IMR-90 (cell line): ENCODE data around the gene MYO10. TPM values are rescaled to one million over a fixed set of nuclear protein-coding genes. Genes with fewer than 3 reads are reported as not detected.
A peak's percentile ranks its signal among the peaks of the same experiment; 100 is the strongest.

ENCODE experiments used
- ATAC-seq: fragments of 200-7000 bp; cut with Tn5 transposase; 2 replicates; pipeline ENCODE4 v1.9.1; 2020; ENCODE audit warnings: low read depth, mild to moderate bottlenecking, moderate library complexity
- BruUV-seq: library from RNA; stranded (reverse); fragments of 400-500 nt; replicated peaks from 2 replicates; lab custom pipeline; 2021; lab: Mats Ljungman, UMichigan
- CTCF ChIA-PET: fragments of 300-600 bp; formaldehyde crosslinking; extraction: SDS; loops from one replicate; lab custom pipeline; 2021; ENCODE audit warnings: antibody characterized with exemption; lab: Yijun Ruan, JAX
- POLR2A ChIA-PET: fragments of 300-600 bp; sonication (Branson Sonifier 250); formaldehyde crosslinking; loops from one replicate; lab custom pipeline; 2022; ENCODE audit warnings: antibody characterized with exemption; ENCODE audit not compliant: unreplicated experiment; lab: Charles Lee
- DNase-seq: peaks from one replicate; pipeline ENCODE4 v3.0.0; 2013
- H2AFZ ChIP-seq: replicated peaks from 2 replicates; pipeline ENCODE3; 2013; ENCODE audit warnings: low read length, mild to moderate bottlenecking; ENCODE audit not compliant: poor library complexity
- H2AK5ac ChIP-seq: 2 replicates; pipeline ENCODE4 v1.6.1; 2013; ENCODE audit warnings: low read depth, low read length, inconsistent platforms
- H2AK9ac ChIP-seq: replicated peaks from 2 replicates; pipeline ENCODE3; 2013; ENCODE audit warnings: mild to moderate bottlenecking, low read depth, low read length, moderate library complexity; ENCODE audit not compliant: poor library complexity
- H2BK120ac ChIP-seq: 2 replicates; pipeline ENCODE4 v1.6.1; 2013; ENCODE audit warnings: low read depth, low read length, inconsistent platforms
- H2BK15ac ChIP-seq: 3 replicates; pipeline ENCODE4 v1.6.1; 2013; ENCODE audit warnings: low read depth, low read length, inconsistent platforms
- H2BK20ac ChIP-seq: 2 replicates; pipeline ENCODE4 v1.6.1; 2013; ENCODE audit warnings: low read depth, mild to moderate bottlenecking, inconsistent platforms, low read length, moderate library complexity
- H2BK5ac ChIP-seq: 2 replicates; pipeline ENCODE4 v1.6.1; 2013; ENCODE audit warnings: mild to moderate bottlenecking, low read depth, low read length, inconsistent platforms; ENCODE audit not compliant: poor library complexity, severe bottlenecking
- H3K14ac ChIP-seq: replicated peaks from 2 replicates; pipeline ENCODE4 v1.6.1; 2013; ENCODE audit warnings: low read depth, low read length, inconsistent platforms
- H3K18ac ChIP-seq: 2 replicates; pipeline ENCODE4 v1.6.1; 2013; ENCODE audit warnings: low read depth, low read length, control low read depth
- H3K23ac ChIP-seq: 2 replicates; pipeline ENCODE4 v1.6.1; 2013; ENCODE audit warnings: low read depth, low read length, inconsistent platforms
- H3K27ac ChIP-seq: 2 replicates; pipeline ENCODE4 v1.5.1; 2013; ENCODE audit warnings: mild to moderate bottlenecking, control low read depth, low read length; ENCODE audit not compliant: insufficient read depth
- H3K27me3 ChIP-seq: 2 replicates; pipeline ENCODE4 v1.6.1; 2013; ENCODE audit warnings: low read length; ENCODE audit not compliant: control insufficient read depth, insufficient read depth
- H3K36me3 ChIP-seq: 2 replicates; pipeline ENCODE4 v1.6.1; 2013; ENCODE audit warnings: low read length, mixed read lengths; ENCODE audit not compliant: control insufficient read depth, insufficient read depth
- H3K4ac ChIP-seq: 2 replicates; pipeline ENCODE4 v1.6.1; 2013; ENCODE audit warnings: low read depth, low read length, inconsistent platforms
- H3K4me1 ChIP-seq: 2 replicates; pipeline ENCODE4 v1.6.1; 2013; ENCODE audit warnings: low read length, mixed read lengths; ENCODE audit not compliant: control insufficient read depth, insufficient read depth
- H3K4me2 ChIP-seq: 2 replicates; pipeline ENCODE4 v1.6.1; 2013; ENCODE audit warnings: low read depth, mild to moderate bottlenecking, control low read depth, low read length, moderate library complexity
- H3K4me3 ChIP-seq: 2 replicates; pipeline ENCODE4 v1.5.1; 2013; ENCODE audit warnings: low read depth, mild to moderate bottlenecking, control low read depth, low read length, moderate library complexity; ENCODE audit not compliant: insufficient read depth
- H3K56ac ChIP-seq: 2 replicates; pipeline ENCODE4 v1.6.1; 2013; ENCODE audit warnings: low read length, inconsistent platforms; ENCODE audit not compliant: insufficient read depth; ENCODE audit errors: extremely low read depth
- H3K79me1 ChIP-seq, 2 experiments: 2 replicates each; pipeline ENCODE4 v1.6.1; 2013; ENCODE audit warnings: low read length in 2 of 2, inconsistent platforms in 1 of 2, low read depth in 1 of 2
- H3K9ac ChIP-seq: 2 replicates; pipeline ENCODE4 v1.6.1; 2013; ENCODE audit warnings: low read depth, low read length, control low read depth
- H3K9me1 ChIP-seq: 2 replicates; pipeline ENCODE4 v1.6.1; 2013; ENCODE audit warnings: low read length, inconsistent platforms; ENCODE audit not compliant: insufficient read depth
- H3K9me3 ChIP-seq: 2 replicates; pipeline ENCODE4 v1.6.1; 2013; ENCODE audit warnings: low read length; ENCODE audit not compliant: control insufficient read depth, insufficient read depth
- H4K20me1 ChIP-seq: 2 replicates; pipeline ENCODE4 v1.6.1; 2013; ENCODE audit warnings: low read length, inconsistent platforms; ENCODE audit not compliant: insufficient read depth
- H4K5ac ChIP-seq: 2 replicates; pipeline ENCODE4 v1.6.1; 2013; ENCODE audit warnings: mild to moderate bottlenecking, low read depth, low read length, control low read depth
- H4K8ac ChIP-seq, 2 experiments: 2 replicates each; pipeline ENCODE4 v1.6.1; 2013; ENCODE audit warnings: low read depth in 2 of 2, low read length in 2 of 2, control low read depth in 1 of 2, inconsistent platforms in 1 of 2
- H4K91ac ChIP-seq: 2 replicates; pipeline ENCODE4 v1.6.1; 2013; ENCODE audit warnings: low read depth, low read length, inconsistent platforms; ENCODE audit not compliant: insufficient read depth
- MXI1 ChIP-seq: IDR thresholded peaks from 2 replicates; pipeline ENCODE4 v1.6.1; 2012; ENCODE audit warnings: low read depth, mild to moderate bottlenecking, low read length, moderate library complexity, borderline replicate concordance
- WGBS, 2 experiments: methylation state at CpG; one replicate each; pipeline versions ENCODE4 v1.1.5 to v1.1.7; 2013; ENCODE audit warnings: missing lambda C conversion rate in 2 of 2; ENCODE audit not compliant: insufficient read length in 1 of 2; ENCODE audit errors: extremely low coverage in 2 of 2; 5-methylcytosine and 5-hydroxymethylcytosine counted together
- dilution Hi-C: fragments of 300-500 bp; cut with HindIII; formaldehyde crosslinking; loops from one replicate; pipeline ENCODE4 v1.14.3; 2018; ENCODE audit warnings: low sequenced_read_pairs; ENCODE audit not compliant: unreplicated experiment
- in situ Hi-C: fragments of 300-500 bp; cut with MboI; formaldehyde crosslinking; loops from 3 replicates; pipeline ENCODE4 v1.14.3; 2019; ENCODE audit warnings: low sequenced_read_pairs, inconsistent platforms, mixed read lengths
- intact Hi-C: fragments of 100-400 bp; cut with micrococcal nuclease; formaldehyde crosslinking; loops from 2 replicates; pipeline ENCODE4 v1.10.0; 2022
- polyA plus RNA-seq, 3 experiments: library from polyadenylated mRNA; depleted of rRNA; stranded (reverse); fragments of >200 nt; gene quantifications; 2 replicates each; pipeline ENCODE4 v1.2.3, GENCODE V29; 2012; ENCODE audit warnings: low replicate concordance in 1 of 3
- total RNA-seq: library from RNA; depleted of rRNA; stranded (reverse); fragments of >200 nt; gene quantifications from 2 replicates; pipeline ENCODE4 v1.2.3, GENCODE V29; 2012
- TF ChIP-seq, protein P1 (sequence below): conservative IDR thresholded peaks from 2 replicates; pipeline ENCODE4 v1.5.1; 2012; ENCODE audit warnings: mild to moderate bottlenecking, low read depth, low read length, improper control_type of control experiment

Gene MYO10
- total and polyA plus RNA-seq, 2 of the 4 experiments (the other 2 are of a cell fraction) = 39.9 to 115 TPM

DNA sequence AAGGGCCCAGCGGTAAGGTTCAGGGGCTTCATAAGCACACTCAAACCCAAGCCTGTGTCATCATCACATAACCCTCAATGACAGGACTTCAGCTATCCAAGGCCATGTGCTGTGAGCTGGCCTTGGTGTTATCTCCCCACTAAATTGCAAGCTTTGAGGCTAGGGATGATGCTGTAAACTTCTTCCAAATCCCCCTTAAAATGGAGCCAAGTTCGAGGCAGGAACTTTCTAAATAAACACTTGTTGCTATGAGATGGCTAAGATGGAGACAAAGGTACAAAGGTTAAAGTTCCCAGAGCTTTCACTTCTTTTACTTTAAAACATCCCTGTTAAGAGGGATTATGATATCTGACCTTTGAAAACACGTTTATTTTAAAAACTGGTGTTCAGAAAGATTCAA, 123.6 kb downstream of the MYO10 start:
- in situ Hi-C loops = no loop called here
- Histone ChIP-seq H3K56ac (no peak overlapping the region), H3K4me1 (peaks cover 20% of the 10 kb centered on the region), H4K20me1 (peaks cover 86% of the 10 kb centered on the region), H2BK15ac (no peak overlapping the region), H2AK5ac (no peak overlapping the region), H3K18ac (no peak overlapping the region), H3K36me3 (peaks cover 12% of the 10 kb centered on the region), H2BK5ac (no peak overlapping the region), H3K4ac (no peak overlapping the region), H3K9me3 (no peaks in the 10 kb centered on the region), H4K5ac (no peak overlapping the region), H3K79me1 (peaks cover 10 to 79% of the 10 kb centered on the region in 2 experiments; a peak in 3 of 4 replicates), H3K4me3 (no peak overlapping the region), H2BK20ac (no peak overlapping the region), H3K27me3 (no peaks in the 10 kb centered on the region), H3K9me1 (peaks cover 46% of the 10 kb centered on the region), H3K14ac (peak overlapping the region; percentile 19; the same call in 1 of the 2 replicates), H4K91ac (no peak overlapping the region), H3K9ac (no peak overlapping the region), H3K27ac (peak overlapping the region; percentile 23; the same call in 1 of the 2 replicates), H3K23ac (peak overlapping the region; percentile 76), H4K8ac (no peak overlapping the region), H2AFZ (no peak overlapping the region), H3K4me2 (no peak overlapping the region; the same call in 1 of the 2 replicates), H2BK120ac (no peak overlapping the region), H2AK9ac (no peak overlapping the region)
- ATAC-seq = peak; percentile 25; the same call in 1 of the 2 replicates
- no TSS peak for BruUV-seq
- WGBS, 2 experiments = no CpG with 5 or more reads among the region's 3 CpGs
- POLR2A ChIA-PET = no interaction called here
- peak; percentile 73; the same call in 1 of the 2 replicates for TF ChIP-seq MXI1
- TF ChIP-seq, protein P1, sequence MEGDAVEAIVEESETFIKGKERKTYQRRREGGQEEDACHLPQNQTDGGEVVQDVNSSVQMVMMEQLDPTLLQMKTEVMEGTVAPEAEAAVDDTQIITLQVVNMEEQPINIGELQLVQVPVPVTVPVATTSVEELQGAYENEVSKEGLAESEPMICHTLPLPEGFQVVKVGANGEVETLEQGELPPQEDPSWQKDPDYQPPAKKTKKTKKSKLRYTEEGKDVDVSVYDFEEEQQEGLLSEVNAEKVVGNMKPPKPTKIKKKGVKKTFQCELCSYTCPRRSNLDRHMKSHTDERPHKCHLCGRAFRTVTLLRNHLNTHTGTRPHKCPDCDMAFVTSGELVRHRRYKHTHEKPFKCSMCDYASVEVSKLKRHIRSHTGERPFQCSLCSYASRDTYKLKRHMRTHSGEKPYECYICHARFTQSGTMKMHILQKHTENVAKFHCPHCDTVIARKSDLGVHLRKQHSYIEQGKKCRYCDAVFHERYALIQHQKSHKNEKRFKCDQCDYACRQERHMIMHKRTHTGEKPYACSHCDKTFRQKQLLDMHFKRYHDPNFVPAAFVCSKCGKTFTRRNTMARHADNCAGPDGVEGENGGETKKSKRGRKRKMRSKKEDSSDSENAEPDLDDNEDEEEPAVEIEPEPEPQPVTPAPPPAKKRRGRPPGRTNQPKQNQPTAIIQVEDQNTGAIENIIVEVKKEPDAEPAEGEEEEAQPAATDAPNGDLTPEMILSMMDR = no peak
- dilution Hi-C loops = no loop called here
- CTCF ChIA-PET = interaction anchor here (0.6 kb wide), 2 partner anchors 14 to 77 kb away, joined by 3 read pairs; no protein-coding TSS in a partner anchor
- DNase-seq = peak; percentile 47
- intact Hi-C loops = no loop called here
